Neuronal stem cell (in vitro differentiated cells): ENCODE measurements around the gene ALS2. TPM values are rescaled to one million over a fixed set of nuclear protein-coding genes. Genes with fewer than 3 reads are reported as not detected.

Experiments
- DNase-seq: peaks from one replicate; pipeline ENCODE4 v3.0.0-alpha.2; 2013; ENCODE audit warnings: low spot score
- H2AFZ ChIP-seq: one replicate; pipeline ENCODE4 v1.6.1; 2013; ENCODE audit warnings: mild to moderate bottlenecking, low read length, inconsistent platforms
- H2AK5ac ChIP-seq: 2 replicates; pipeline ENCODE4 v1.6.1; 2013; ENCODE audit warnings: low read depth, mild to moderate bottlenecking, inconsistent platforms, low read length, moderate library complexity, mixed read lengths
- H2BK120ac ChIP-seq: 2 replicates; pipeline ENCODE4 v1.6.1; 2013; ENCODE audit warnings: low read depth, mild to moderate bottlenecking, inconsistent platforms, low read length, moderate library complexity, mixed read lengths
- H2BK12ac ChIP-seq: one replicate; pipeline ENCODE4 v1.6.1; 2013; ENCODE audit warnings: low read length, inconsistent platforms
- H2BK15ac ChIP-seq: 2 replicates; pipeline ENCODE4 v1.6.1; 2013; ENCODE audit warnings: mild to moderate bottlenecking, low read length, inconsistent platforms, mixed read lengths
- H2BK5ac ChIP-seq: one replicate; pipeline ENCODE4 v1.6.1; 2013; ENCODE audit warnings: inconsistent platforms, mild to moderate bottlenecking, low read length, moderate library complexity
- H3K14ac ChIP-seq: one replicate; pipeline ENCODE4 v1.6.1; 2013; ENCODE audit warnings: low read length, inconsistent platforms
- H3K18ac ChIP-seq: 2 replicates; pipeline ENCODE4 v1.6.1; 2013; ENCODE audit warnings: low read length, inconsistent platforms
- H3K23ac ChIP-seq: 2 replicates; pipeline ENCODE4 v1.6.1; 2013; ENCODE audit warnings: low read depth, mild to moderate bottlenecking, mixed read lengths, low read length, inconsistent platforms; ENCODE audit not compliant: poor library complexity
- H3K27ac ChIP-seq: replicated peaks from 3 replicates; pipeline ENCODE4 v1.5.1; 2013; ENCODE audit warnings: low read length, inconsistent platforms
- H3K27me3 ChIP-seq, 3 experiments: 2 replicates each; pipeline ENCODE4 v1.6.1; 2013; ENCODE audit warnings: low read length in 3 of 3, mild to moderate bottlenecking in 2 of 3, inconsistent platforms in 1 of 3, low read depth in 1 of 3, mixed read lengths in 1 of 3, moderate library complexity in 1 of 3; ENCODE audit not compliant: control insufficient read depth in 3 of 3, insufficient read depth in 3 of 3
- H3K36me3 ChIP-seq, 2 donors: replicated peaks in 1 of 2; 2 replicates each; pipeline ENCODE4 v1.6.1; 2013; ENCODE audit warnings: low read length in 2 of 2; ENCODE audit not compliant: control insufficient read depth in 2 of 2, insufficient read depth in 2 of 2
- H3K4ac ChIP-seq: 2 replicates; pipeline ENCODE4 v1.6.1; 2013; ENCODE audit warnings: inconsistent platforms, mild to moderate bottlenecking, low read length, moderate library complexity
- H3K4me1 ChIP-seq, 2 donors: 1 replicate in 1 of 2; 2 replicates in 1 of 2; pipeline ENCODE4 v1.6.1; 2013; ENCODE audit warnings: low read length in 2 of 2, low read depth in 1 of 2; ENCODE audit not compliant: control insufficient read depth in 2 of 2, insufficient read depth in 1 of 2
- H3K4me2 ChIP-seq: one replicate; pipeline ENCODE4 v1.6.1; 2013; ENCODE audit warnings: mild to moderate bottlenecking, low read length, inconsistent platforms; ENCODE audit not compliant: insufficient read depth, poor library complexity, severe bottlenecking
- H3K4me3 ChIP-seq, 2 donors: 2 replicates each; pipeline ENCODE4 v1.5.1; 2013; ENCODE audit warnings: low read length in 2 of 2, mild to moderate bottlenecking in 2 of 2, inconsistent platforms in 1 of 2, moderate library complexity in 1 of 2
- H3K79me1 ChIP-seq: one replicate; pipeline ENCODE4 v1.6.1; 2013; ENCODE audit warnings: low read depth, mild to moderate bottlenecking, inconsistent platforms, low read length, moderate library complexity
- H3K9ac ChIP-seq: one replicate; pipeline ENCODE4 v1.6.1; 2013; ENCODE audit warnings: mild to moderate bottlenecking, low read depth, low read length, inconsistent platforms; ENCODE audit not compliant: poor library complexity
- H3K9me3 ChIP-seq, 2 donors: replicated peaks in 1 of 2; 2 replicates each; pipeline versions ENCODE3 to v1.6.1; 2013; ENCODE audit warnings: low read length in 2 of 2, mild to moderate bottlenecking in 2 of 2, inconsistent platforms in 1 of 2, low read depth in 1 of 2, mixed read lengths in 1 of 2, moderate library complexity in 1 of 2; ENCODE audit not compliant: control insufficient read depth in 2 of 2, insufficient read depth in 1 of 2
- H4K8ac ChIP-seq: one replicate; pipeline ENCODE4 v1.6.1; 2013; ENCODE audit warnings: low read depth, mild to moderate bottlenecking, inconsistent platforms, low read length, moderate library complexity
- H4K91ac ChIP-seq: one replicate; pipeline ENCODE4 v1.6.1; 2013; ENCODE audit warnings: low read length, low read depth, mild to moderate bottlenecking, inconsistent platforms; ENCODE audit not compliant: poor library complexity
- WGBS, 2 donors: extraction: QIAGEN DNeasy Blood & Tissue Kit; methylation state at CpG; one replicate each; pipeline ENCODE4 v1.1.7; 2013; ENCODE audit warnings: missing lambda C conversion rate in 2 of 2, mixed read lengths in 1 of 2; ENCODE audit not compliant: insufficient read length in 2 of 2, insufficient replicate concordance in 1 of 2; ENCODE audit errors: extremely low coverage in 2 of 2; 5-methylcytosine and 5-hydroxymethylcytosine counted together
- polyA plus RNA-seq, 2 experiments: library from polyadenylated mRNA; stranded (reverse); fragments of 200-250 nt; gene quantifications; one replicate each; pipeline ENCODE4 v1.2.3, GENCODE V29; 2013

The ALS2 gene
- polyA plus RNA-seq (2013, experiment 1 of 2): 20.2 TPM
- polyA plus RNA-seq (2013, experiment 2 of 2): 21.3 TPM

GRCh38 chr2:201780674-201781493, at the start of gene ALS2:
ALS2 (minus strand) TSS chr2:201780933; CDS start chr2:201768885, 12,048 bp downstream.
- Histone ChIP-seq H3K4me2 (peak within 1 kb of the TSS; percentile 81), H3K4ac (no peak within 1 kb of the TSS), H3K18ac (peak within 1 kb of the TSS; percentile 92), H3K27ac (peak within 1 kb of the TSS; percentile 76), H3K14ac (peak within 1 kb of the TSS; percentile 73), H2BK120ac (peak within 1 kb of the TSS; percentile 76), H2BK15ac (peak within 1 kb of the TSS; percentile 27), H3K4me1 (peaks cover 4 to 5% of the 10 kb centered on the region in 2 donors), H4K91ac (peak within 1 kb of the TSS; percentile 40), H3K23ac (peak within 1 kb of the TSS; percentile 92), H3K9ac (peak within 1 kb of the TSS; percentile 91), H3K36me3 (no peaks in the 10 kb centered on the region), H3K27me3 (no peaks in the 10 kb centered on the region), H4K8ac (peak within 1 kb of the TSS; percentile 89), H3K9me3 (no peaks in the 10 kb centered on the region), H3K79me1 (peaks cover 1% of the 10 kb centered on the region), H2AFZ (peak within 1 kb of the TSS; percentile 90), H2BK5ac (peak within 1 kb of the TSS; percentile 99), H2AK5ac (peak within 1 kb of the TSS; percentile 85), H3K4me3 (peak within 1 kb of the TSS; percentile 74 to 87), H2BK12ac (no peak within 1 kb of the TSS)
- DNase-seq: peak; percentile 98
- no CpG with 5 or more reads among the region's 60 CpGs for WGBS, 2 donors

DNA sequence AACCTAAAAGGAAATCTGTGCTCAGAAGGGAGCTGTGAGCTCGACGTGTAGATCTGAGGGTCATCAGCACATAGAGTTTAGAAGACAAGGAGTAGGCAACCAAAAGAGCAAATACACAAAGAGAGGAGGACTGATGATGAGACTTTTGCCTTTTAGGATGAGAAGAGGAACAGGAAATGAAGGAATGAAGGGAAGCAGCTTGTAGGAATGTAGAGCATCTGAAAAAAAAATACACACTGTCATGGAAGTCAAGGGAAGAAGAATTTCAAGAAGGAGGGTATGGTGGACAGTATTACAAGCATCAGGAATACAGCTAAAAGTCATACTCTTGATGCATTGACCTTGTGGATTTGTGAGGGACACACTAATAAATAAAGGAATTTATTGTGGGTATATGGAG, 47.5 kb upstream of the ALS2 start:
- H4K91ac ChIP-seq: no peak overlapping the region
- no peak overlapping the region for H3K14ac ChIP-seq
- no peak overlapping the region for H2AK5ac ChIP-seq
- no peak overlapping the region for H2BK12ac ChIP-seq
- no peak for DNase-seq
- H3K4me1 ChIP-seq: no peaks in the 10 kb centered on the region
- H3K79me1 ChIP-seq: no peaks in the 10 kb centered on the region
- no peak overlapping the region for H4K8ac ChIP-seq
- no CpG with 5 or more reads among the region's 2 CpGs for WGBS, 2 donors
- H3K9ac ChIP-seq: no peak overlapping the region
- no peaks in the 10 kb centered on the region for H3K36me3 ChIP-seq
- H3K4me3 ChIP-seq: no peak overlapping the region
- H3K4me2 ChIP-seq: no peak overlapping the region
- no peak overlapping the region for H3K4ac ChIP-seq
- H3K27ac ChIP-seq: no peak overlapping the region
- no peak overlapping the region for H2BK5ac ChIP-seq
- no peak overlapping the region for H2AFZ ChIP-seq
- H3K9me3 ChIP-seq: no peaks in the 10 kb centered on the region
- no peak overlapping the region for H3K18ac ChIP-seq
- no peak overlapping the region for H2BK120ac ChIP-seq
- H3K27me3 ChIP-seq: peaks cover 0 to 16% (median 0%) of the 10 kb centered on the region in 3 experiments
- H2BK15ac ChIP-seq: no peak overlapping the region
- H3K23ac ChIP-seq: no peak overlapping the region

DNA sequence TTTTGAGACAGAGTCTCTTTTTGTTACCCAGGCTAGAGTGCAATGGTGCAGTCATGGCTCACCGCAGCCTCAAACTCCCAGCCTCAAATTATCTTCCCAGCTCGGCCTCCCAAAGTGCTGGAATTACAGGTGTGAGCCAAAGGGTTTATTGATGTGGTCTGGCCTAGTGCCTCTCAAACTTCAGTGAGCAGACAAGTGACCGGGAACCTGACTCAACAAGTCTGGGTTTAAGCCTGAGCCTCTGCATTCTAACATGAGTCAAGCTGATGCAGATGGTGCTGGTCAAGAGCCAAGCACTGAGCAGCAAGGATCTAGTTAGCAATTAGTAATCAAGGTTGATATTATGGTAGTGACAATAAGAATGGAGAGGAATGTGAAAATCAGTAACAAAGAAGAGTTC, 46.9 kb upstream of the ALS2 start:
- no peaks in the 10 kb centered on the region for H3K36me3 ChIP-seq
- H3K18ac ChIP-seq: no peak overlapping the region
- no peaks in the 10 kb centered on the region for H3K4me1 ChIP-seq
- no CpG with 5 or more reads among the region's 3 CpGs for WGBS, 2 donors
- peaks cover 0 to 14% (median 0%) of the 10 kb centered on the region in 3 experiments for H3K27me3 ChIP-seq
- no peak overlapping the region for H2BK15ac ChIP-seq
- H4K91ac ChIP-seq: no peak overlapping the region
- H3K9ac ChIP-seq: no peak overlapping the region
- H3K4me2 ChIP-seq: no peak overlapping the region
- H3K27ac ChIP-seq: no peak overlapping the region
- no peak overlapping the region for H3K14ac ChIP-seq
- H2AK5ac ChIP-seq: no peak overlapping the region
- no peaks in the 10 kb centered on the region for H3K9me3 ChIP-seq
- DNase-seq: no peak
- H2BK12ac ChIP-seq: no peak overlapping the region
- no peak overlapping the region for H2AFZ ChIP-seq
- H3K4me3 ChIP-seq: no peak overlapping the region
- H3K23ac ChIP-seq: no peak overlapping the region
- H2BK5ac ChIP-seq: no peak overlapping the region
- no peak overlapping the region for H2BK120ac ChIP-seq
- no peak overlapping the region for H3K4ac ChIP-seq
- no peak overlapping the region for H4K8ac ChIP-seq
- H3K79me1 ChIP-seq: no peaks in the 10 kb centered on the region

GRCh38 chr2:201824212-201824611, 43.5 kb upstream of the ALS2 start:
- Histone ChIP-seq H3K27ac (no peak overlapping the region), H3K9me3 (peaks cover 0 to 1% of the 10 kb centered on the region in 2 donors), H3K9ac (no peak overlapping the region), H3K4ac (no peak overlapping the region), H3K79me1 (no peaks in the 10 kb centered on the region), H2AFZ (no peak overlapping the region), H3K23ac (no peak overlapping the region), H4K91ac (no peak overlapping the region), H4K8ac (no peak overlapping the region), H3K4me3 (no peak overlapping the region), H2BK15ac (no peak overlapping the region), H3K4me2 (no peak overlapping the region), H3K18ac (no peak overlapping the region), H2BK12ac (no peak overlapping the region), H3K4me1 (no peaks in the 10 kb centered on the region), H2BK5ac (no peak overlapping the region), H2AK5ac (no peak overlapping the region), H3K14ac (no peak overlapping the region), H2BK120ac (no peak overlapping the region), H3K36me3 (no peaks in the 10 kb centered on the region), H3K27me3 (peaks cover 0 to 13% (median 2%) of the 10 kb centered on the region in 3 experiments)
- no peak for DNase-seq
- WGBS, 2 donors: no CpG with 5 or more reads among the region's 1 CpG
